Ishikawa (cell line): ENCODE measurements around the gene MKNK1.

Experiments
- CREB1 ChIP-seq: IDR thresholded peaks from 2 replicates; pipeline ENCODE4 v1.6.1; 2012; ENCODE audit warnings: low read depth
- EP300 ChIP-seq: IDR thresholded peaks from 2 replicates; pipeline ENCODE4 v1.6.1; 2012; ENCODE audit warnings: borderline replicate concordance
- MAX ChIP-seq: IDR thresholded peaks from 2 replicates; pipeline ENCODE4 v1.6.1; 2012
- YY1 ChIP-seq: IDR thresholded peaks from 2 replicates; pipeline ENCODE4 v1.6.1; 2012; ENCODE audit warnings: low read depth
- TF ChIP-seq, protein P1 (sequence below): IDR thresholded peaks from 2 replicates; pipeline ENCODE4 v1.6.1; 2012; ENCODE audit warnings: low read depth, mild to moderate bottlenecking

GRCh38 chr1:46595127-46595526, 8.9 kb downstream of the MKNK1 start:
- TF ChIP-seq, protein P1, sequence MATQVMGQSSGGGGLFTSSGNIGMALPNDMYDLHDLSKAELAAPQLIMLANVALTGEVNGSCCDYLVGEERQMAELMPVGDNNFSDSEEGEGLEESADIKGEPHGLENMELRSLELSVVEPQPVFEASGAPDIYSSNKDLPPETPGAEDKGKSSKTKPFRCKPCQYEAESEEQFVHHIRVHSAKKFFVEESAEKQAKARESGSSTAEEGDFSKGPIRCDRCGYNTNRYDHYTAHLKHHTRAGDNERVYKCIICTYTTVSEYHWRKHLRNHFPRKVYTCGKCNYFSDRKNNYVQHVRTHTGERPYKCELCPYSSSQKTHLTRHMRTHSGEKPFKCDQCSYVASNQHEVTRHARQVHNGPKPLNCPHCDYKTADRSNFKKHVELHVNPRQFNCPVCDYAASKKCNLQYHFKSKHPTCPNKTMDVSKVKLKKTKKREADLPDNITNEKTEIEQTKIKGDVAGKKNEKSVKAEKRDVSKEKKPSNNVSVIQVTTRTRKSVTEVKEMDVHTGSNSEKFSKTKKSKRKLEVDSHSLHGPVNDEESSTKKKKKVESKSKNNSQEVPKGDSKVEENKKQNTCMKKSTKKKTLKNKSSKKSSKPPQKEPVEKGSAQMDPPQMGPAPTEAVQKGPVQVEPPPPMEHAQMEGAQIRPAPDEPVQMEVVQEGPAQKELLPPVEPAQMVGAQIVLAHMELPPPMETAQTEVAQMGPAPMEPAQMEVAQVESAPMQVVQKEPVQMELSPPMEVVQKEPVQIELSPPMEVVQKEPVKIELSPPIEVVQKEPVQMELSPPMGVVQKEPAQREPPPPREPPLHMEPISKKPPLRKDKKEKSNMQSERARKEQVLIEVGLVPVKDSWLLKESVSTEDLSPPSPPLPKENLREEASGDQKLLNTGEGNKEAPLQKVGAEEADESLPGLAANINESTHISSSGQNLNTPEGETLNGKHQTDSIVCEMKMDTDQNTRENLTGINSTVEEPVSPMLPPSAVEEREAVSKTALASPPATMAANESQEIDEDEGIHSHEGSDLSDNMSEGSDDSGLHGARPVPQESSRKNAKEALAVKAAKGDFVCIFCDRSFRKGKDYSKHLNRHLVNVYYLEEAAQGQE, result no peak
- no peak for TF ChIP-seq YY1
- TF ChIP-seq EP300, result no peak
- TF ChIP-seq CREB1, result no peak
- no peak for TF ChIP-seq MAX
